H1 (cell line): Measurements from ENCODE around the gene PLPP4. TPM values are rescaled to one million over a fixed set of nuclear protein-coding genes. Genes with fewer than 3 reads are reported as not detected.

Source experiments
- CTCF ChIA-PET: fragments of 300-600 bp; sonication (Branson Sonifier 250); formaldehyde crosslinking; loops from one replicate; lab custom pipeline; 2021; ENCODE audit not compliant: partially characterized antibody; lab: Charles Lee
- POLR2A ChIA-PET: fragments of 300-600 bp; sonication (Branson Sonifier 250); formaldehyde crosslinking; loops from one replicate; lab custom pipeline; 2021; ENCODE audit warnings: inconsistent platforms; ENCODE audit not compliant: partially characterized antibody; lab: Charles Lee
- DNase-seq, 2 experiments: peaks; one replicate each; pipeline versions ENCODE4 v3.0.0 to v3.0.0-alpha.2; 2010 to 2022; ENCODE audit warnings: low spot score in 2 of 2, low read depth in 1 of 2, mixed read lengths in 1 of 2
- FAIRE-seq: peaks from 2 replicates; lab custom pipeline; 2011; peaks lifted over from hg19 to GRCh38; lab: Jason Lieb, UNC
- H2AFZ ChIP-seq: 2 replicates; pipeline ENCODE4 v1.8.1; 2012; ENCODE audit warnings: low read length, inconsistent platforms
- H2AK5ac ChIP-seq: 2 replicates; pipeline ENCODE4 v1.6.1; 2013; ENCODE audit warnings: low read depth, low read length
- H2BK120ac ChIP-seq: replicated peaks from 2 replicates; pipeline ENCODE3; 2013; ENCODE audit warnings: low read depth, low read length, inconsistent platforms
- H2BK12ac ChIP-seq: 2 replicates; pipeline ENCODE4 v1.6.1; 2013; ENCODE audit warnings: low read depth, low read length
- H2BK15ac ChIP-seq: 2 replicates; pipeline ENCODE4 v1.6.1; 2013; ENCODE audit warnings: low read length
- H2BK20ac ChIP-seq: 2 replicates; pipeline ENCODE4 v1.6.1; 2013; ENCODE audit warnings: low read length
- H2BK5ac ChIP-seq: 2 replicates; pipeline ENCODE4 v1.6.1; 2013; ENCODE audit warnings: low read depth, low read length
- H3K14ac ChIP-seq: 2 replicates; pipeline ENCODE4 v1.6.1; 2013; ENCODE audit warnings: inconsistent platforms; ENCODE audit not compliant: insufficient read length
- H3K18ac ChIP-seq: 2 replicates; pipeline ENCODE4 v1.6.1; 2013; ENCODE audit warnings: low read length; ENCODE audit errors: extremely low read depth
- H3K23ac ChIP-seq: 2 replicates; pipeline ENCODE4 v1.6.1; 2013; ENCODE audit warnings: inconsistent platforms; ENCODE audit not compliant: insufficient read length
- H3K23me2 ChIP-seq: 2 replicates; pipeline ENCODE4 v1.6.1; 2013; ENCODE audit warnings: low read depth, low read length
- H3K27ac ChIP-seq: 2 replicates; pipeline ENCODE4 v1.6.1; 2011; ENCODE audit warnings: low read depth, low read length, inconsistent platforms
- H3K27me3 ChIP-seq, 4 experiments: replicated peaks in 1 of 4; 1 replicate in 1 of 4; 2 replicates in 3 of 4; pipeline versions ENCODE4 v1.6.1 to v1.8.1; 2011 to 2013; ENCODE audit warnings: low read length in 3 of 4, mild to moderate bottlenecking in 3 of 4, inconsistent platforms in 2 of 4, mixed read lengths in 2 of 4, moderate library complexity in 1 of 4; ENCODE audit not compliant: control insufficient read depth in 3 of 4, insufficient read depth in 3 of 4; ENCODE audit errors: extremely low read depth in 1 of 4
- H3K36me3 ChIP-seq, 4 experiments: 2 replicates each; pipeline versions ENCODE4 v1.6.1 to v1.8.1; 2011 to 2013; ENCODE audit warnings: mild to moderate bottlenecking in 4 of 4, low read length in 3 of 4, moderate library complexity in 2 of 4, control low read depth in 1 of 4, inconsistent platforms in 1 of 4; ENCODE audit not compliant: insufficient read depth in 4 of 4, control insufficient read depth in 2 of 4
- H3K4ac ChIP-seq: replicated peaks from 2 replicates; pipeline ENCODE3; 2013; ENCODE audit warnings: low read length, low read depth, mixed read lengths, inconsistent platforms; ENCODE audit not compliant: insufficient read length
- H3K4me1 ChIP-seq, 4 experiments: replicated peaks in 1 of 4; 1 replicate in 1 of 4; 2 replicates in 3 of 4; pipeline versions ENCODE4 v1.6.1 to v1.8.1; 2011 to 2013; ENCODE audit warnings: low read length in 3 of 4, inconsistent platforms in 2 of 4, mixed read lengths in 1 of 4; ENCODE audit not compliant: insufficient read depth in 4 of 4, control insufficient read depth in 3 of 4
- H3K4me2 ChIP-seq, 2 experiments: 2 replicates each; pipeline versions ENCODE4 v1.6.1 to v1.8.1; 2011 to 2013; ENCODE audit warnings: low read depth in 2 of 2, low read length in 2 of 2, control low read depth in 1 of 2, inconsistent platforms in 1 of 2, mild to moderate bottlenecking in 1 of 2; ENCODE audit not compliant: insufficient read depth in 1 of 2
- H3K4me3 ChIP-seq, 4 experiments: fragments of 200-600, 300-600 bp in 1 of 4; sonication (generic), shearing (Covaris generic), sonication (Bioruptor Twin) in 1 of 4; 2 replicates each; pipeline versions ENCODE4 v1.5.1 to v1.8.1; 2011 to 2016; ENCODE audit warnings: low read length in 4 of 4, low read depth in 3 of 4, control low read depth in 2 of 4, inconsistent platforms in 2 of 4, mild to moderate bottlenecking in 2 of 4, mixed read lengths in 1 of 4, moderate library complexity in 1 of 4; ENCODE audit not compliant: insufficient read depth in 2 of 4; ENCODE audit errors: extremely low read depth in 1 of 4
- H3K56ac ChIP-seq: replicated peaks from 2 replicates; pipeline ENCODE3; 2013; ENCODE audit warnings: low read depth, mild to moderate bottlenecking, mixed read lengths, low read length, inconsistent platforms; ENCODE audit not compliant: insufficient read length
- H3K79me1 ChIP-seq: 2 replicates; pipeline ENCODE4 v1.6.1; 2013; ENCODE audit warnings: low read depth, low read length, control low read depth
- H3K79me2 ChIP-seq, 2 experiments: 2 replicates each; pipeline versions ENCODE4 v1.6.1 to v1.8.1; 2012 to 2013; ENCODE audit warnings: low read length in 2 of 2, mild to moderate bottlenecking in 2 of 2, inconsistent platforms in 1 of 2; ENCODE audit not compliant: insufficient read depth in 2 of 2, control insufficient read depth in 1 of 2
- H3K9ac ChIP-seq, 4 experiments: replicated peaks in 1 of 4; 1 replicate in 1 of 4; 2 replicates in 3 of 4; pipeline versions ENCODE4 v1.6.1 to v1.8.1; 2011 to 2013; ENCODE audit warnings: low read depth in 3 of 4, low read length in 3 of 4, control low read depth in 2 of 4, mild to moderate bottlenecking in 2 of 4, moderate library complexity in 2 of 4, inconsistent platforms in 1 of 4; ENCODE audit errors: extremely low read depth in 1 of 4
- H3K9me3 ChIP-seq, 2 experiments: 2 replicates each; pipeline versions ENCODE4 v1.6.1 to v1.8.1; 2012 to 2013; ENCODE audit warnings: mild to moderate bottlenecking in 2 of 2, moderate library complexity in 2 of 2, control low read depth in 1 of 2, inconsistent platforms in 1 of 2, low read depth in 1 of 2, low read length in 1 of 2, mixed read lengths in 1 of 2; ENCODE audit not compliant: insufficient read depth in 2 of 2
- H4K20me1 ChIP-seq, 2 experiments: replicated peaks in 1 of 2; 2 replicates each; pipeline versions ENCODE3 to v1.8.1; 2011 to 2013; ENCODE audit warnings: inconsistent platforms in 2 of 2, low read length in 2 of 2, mild to moderate bottlenecking in 1 of 2; ENCODE audit not compliant: insufficient read depth in 2 of 2, control insufficient read depth in 1 of 2
- H4K5ac ChIP-seq: 2 replicates; pipeline ENCODE4 v1.6.1; 2013; ENCODE audit warnings: low read length, low read depth, mixed read lengths, inconsistent platforms; ENCODE audit not compliant: insufficient read length
- H4K8ac ChIP-seq: 2 replicates; pipeline ENCODE4 v1.8.0; 2013; ENCODE audit warnings: mild to moderate bottlenecking, moderate library complexity, low read length, inconsistent platforms; ENCODE audit not compliant: insufficient read depth; ENCODE audit errors: extremely low read depth
- H4K91ac ChIP-seq: replicated peaks from 2 replicates; pipeline ENCODE3; 2013; ENCODE audit warnings: low read length, mixed read lengths, inconsistent platforms; ENCODE audit not compliant: insufficient read length
- KDM1A ChIP-seq: fragments of 200-600, 300-600 bp; sonication (generic); IDR thresholded peaks from 2 replicates; pipeline ENCODE4 v1.7.1; 2016; ENCODE audit warnings: mild to moderate bottlenecking, low read length, borderline replicate concordance
- WGBS, 2 experiments: shearing (Covaris generic) in 1 of 2; methylation state at CpG; one replicate each; pipeline versions ENCODE4 v1.1.6 to v1.1.7; 2013 to 2015; ENCODE audit warnings: low lambda C conversion rate in 2 of 2, mixed read lengths in 2 of 2, inconsistent platforms in 1 of 2, low coverage in 1 of 2, missing lambda C conversion rate in 1 of 2; ENCODE audit not compliant: insufficient replicate concordance in 2 of 2, insufficient coverage in 1 of 2, insufficient read length in 1 of 2; ENCODE audit errors: extremely low coverage in 1 of 2, missing lambda C conversion rate in 1 of 2; 5-methylcytosine and 5-hydroxymethylcytosine counted together
- polyA plus RNA-seq, 7 experiments: library from polyadenylated mRNA; depleted of rRNA in 3 of 7; stranded (reverse) in 5 of 7; unstranded in 2 of 7; fragments of >200 nt in 5 of 7; fragments of 200-250 nt in 2 of 7; gene quantifications; 1 replicate in 5 of 7; 2 replicates in 1 of 7; 4 replicates in 1 of 7; pipeline versions ENCODE4 v1.2.1 to v1.2.3, GENCODE V29; 2011 to 2013; ENCODE audit warnings: missing spikeins in 2 of 7, mixed read lengths in 2 of 7
- total RNA-seq: library from RNA; stranded (reverse); fragmentation: NEBNext Ultra II Directional; extraction: Animal tissue kit (Norgen Biotek cat#: 25700); gene quantifications from 2 replicates; pipeline ENCODE4 v1.2.1, GENCODE V29; 2021

PLPP4 gene
- total and polyA plus RNA-seq, 2 of the 8 experiments (the other 6 are each of a cell fraction or from before 2014, with no cell fraction given), result 0.30 TPM; not detected in 1

DNA sequence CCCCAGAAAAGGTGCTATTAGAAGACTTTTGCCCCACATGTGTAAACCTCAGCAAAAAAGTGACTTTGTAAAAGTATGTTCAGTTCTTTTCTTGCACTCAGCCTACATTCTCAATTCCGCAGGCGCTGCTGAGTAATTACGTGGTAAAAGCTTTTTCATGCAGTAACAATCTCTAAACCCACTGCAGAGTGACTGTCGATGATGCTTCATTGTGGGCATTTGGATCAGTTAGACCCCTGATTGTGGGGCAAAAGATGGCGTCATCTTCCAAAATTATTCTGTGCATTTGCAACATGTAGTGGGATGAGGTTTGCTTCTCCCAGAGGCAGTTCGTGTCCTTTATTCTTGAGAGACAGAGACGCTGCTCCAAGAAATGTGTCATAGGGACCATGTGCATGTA is 85.6 kb downstream of the PLPP4 start:
- Histone ChIP-seq H3K36me3 (no peaks in the 10 kb centered on the region), H3K9me3 (no peaks in the 10 kb centered on the region), H3K56ac (no peak overlapping the region), H3K9ac (no peak overlapping the region), H2BK12ac (no peak overlapping the region), H2BK5ac (no peak overlapping the region), H2BK20ac (no peak overlapping the region), H3K79me2 (no peaks in the 10 kb centered on the region), H3K4ac (no peak overlapping the region), H3K79me1 (no peaks in the 10 kb centered on the region), H3K23me2 (no peaks in the 10 kb centered on the region), H3K27me3 (no peaks in the 10 kb centered on the region), H2BK15ac (no peak overlapping the region), H4K5ac (no peak overlapping the region), H3K27ac (no peak overlapping the region), H2AFZ (no peak overlapping the region), H3K4me1 (no peaks in the 10 kb centered on the region; a peak in 1 of 7 replicates), H4K91ac (no peak overlapping the region), H4K8ac (no peak overlapping the region), H3K14ac (no peak overlapping the region), H3K23ac (no peak overlapping the region), H2AK5ac (no peak overlapping the region), H4K20me1 (no peaks in the 10 kb centered on the region), H3K4me3 (no peak overlapping the region), H3K4me2 (no peak overlapping the region), H3K18ac (no peak overlapping the region), H2BK120ac (no peak overlapping the region)
- 76% methylated on average over 7 of the region's 7 CpGs; no CpG with 5 or more reads in 1 of the 2 experiments for WGBS, 2 experiments
- ChIA-PET POLR2A (no interaction called here), CTCF (interaction anchor here (0.7 to 1.3 kb wide), 2 partner anchors 46 to 194 kb away, joined by 3 to 4 read pairs; no protein-coding TSS in a partner anchor)
- FAIRE-seq (no peak), DNase-seq (no peak)
- no peak for TF ChIP-seq KDM1A
- TF ChIP-seq, all 59 proteins: peak for 0
